EL (cell line): Measurements from ENCODE around the gene PTPN3.

Experiments
- DNase-seq: peaks from one replicate; pipeline ENCODE4 v3.0.0-alpha.2; 2016

Gene PTPN3

GRCh38 chr9:109451311-109452025 is 46.6 kb downstream of the PTPN3 start:
- DNase-seq = no peak

GRCh38 chr9:109450346-109450745 is 47.8 kb downstream of the PTPN3 start:
- DNase-seq = no peak

DNA sequence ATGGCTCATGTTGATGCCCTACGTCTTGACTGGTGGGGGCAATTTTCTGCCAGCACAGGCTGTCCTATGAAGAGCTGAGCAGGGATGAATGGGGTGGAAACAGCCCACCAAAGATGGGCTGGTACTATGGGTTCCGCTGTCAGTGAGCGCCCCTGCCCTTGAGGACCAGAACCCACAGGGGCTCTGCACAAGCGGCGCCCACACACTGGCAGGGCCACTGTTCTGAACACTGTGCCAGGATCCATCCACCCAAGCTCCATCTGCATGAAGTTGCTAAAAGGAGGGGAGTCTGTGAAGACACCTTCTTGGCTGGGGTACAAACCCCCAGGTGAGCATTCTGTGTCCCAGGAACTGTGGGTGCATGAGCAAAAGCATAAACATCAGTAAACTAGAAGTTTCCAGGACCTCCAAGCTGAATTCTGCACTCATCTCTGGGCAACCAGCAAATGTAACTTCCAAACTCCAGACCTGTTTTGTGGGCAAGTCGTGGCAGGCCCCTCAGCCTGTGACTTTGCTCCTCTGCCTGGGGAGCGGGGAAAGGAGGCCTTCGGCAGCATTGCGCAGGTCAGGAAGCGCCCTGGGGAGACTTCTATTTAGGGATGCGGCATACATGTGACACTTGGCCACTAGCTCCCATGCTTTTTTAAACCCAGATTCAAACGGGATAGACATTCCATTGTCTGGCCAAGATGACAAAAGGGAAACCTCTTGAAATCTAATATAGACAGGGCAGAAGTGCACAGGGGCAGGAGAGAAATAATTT is 48.9 kb downstream of the PTPN3 start:
- no peak for DNase-seq

DNA sequence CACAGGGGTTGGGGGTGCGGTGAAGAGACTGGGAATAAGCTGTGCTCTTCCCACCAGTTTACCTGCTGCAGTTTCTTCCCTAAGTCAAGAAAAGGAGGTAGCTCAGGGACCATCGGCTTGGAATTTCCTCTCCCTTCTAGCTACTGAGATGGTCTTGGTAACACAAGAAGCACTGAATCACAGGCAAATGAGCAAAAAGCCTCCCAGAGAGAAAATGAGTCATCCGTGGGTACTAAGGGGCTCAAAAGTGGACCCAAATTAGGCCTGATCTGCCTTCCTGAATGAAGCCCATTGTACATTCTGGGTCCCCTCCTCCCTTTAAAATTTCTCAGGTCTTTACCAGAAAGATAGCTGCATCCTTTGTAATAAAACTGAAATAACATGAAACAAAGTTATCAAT is 49.9 kb downstream of the PTPN3 start:
- DNase-seq = peak; percentile 58

DNA sequence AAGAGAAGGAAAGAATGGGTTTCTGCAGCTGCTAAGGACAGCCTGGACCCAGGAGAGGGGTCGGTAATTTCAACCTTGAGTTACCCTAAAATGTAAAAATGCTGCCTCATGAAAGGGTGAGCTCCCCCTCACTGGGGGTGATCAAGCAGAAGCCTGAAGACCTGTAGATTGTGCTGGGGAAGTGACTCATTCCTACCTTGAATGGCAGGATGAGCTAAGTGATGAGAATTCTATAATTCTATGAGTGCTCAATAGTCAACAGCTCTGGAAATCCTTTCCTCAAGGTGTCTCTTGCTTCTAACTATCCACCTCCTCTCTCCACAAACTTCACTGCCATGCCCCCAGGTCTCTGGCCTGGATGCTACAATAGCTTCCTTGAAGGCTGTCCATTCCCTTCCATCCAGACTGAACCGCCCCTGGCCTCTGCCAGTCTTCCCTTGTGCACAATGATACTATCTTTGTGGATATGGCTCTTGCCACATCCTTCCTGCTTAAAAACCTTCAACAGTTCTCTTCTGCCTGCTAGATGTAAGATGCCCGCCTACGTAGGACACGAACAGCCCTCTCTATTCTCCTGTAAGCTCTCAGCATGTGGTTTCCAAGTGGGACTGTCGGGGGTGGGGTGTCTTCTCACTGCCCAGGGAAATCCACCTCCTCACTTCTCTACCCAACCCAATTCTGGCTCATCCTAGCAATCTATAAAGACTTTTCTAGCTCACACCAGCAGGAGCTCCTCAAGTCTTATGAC is 50.6 kb downstream of the PTPN3 start:
- DNase-seq = no peak

GRCh38 chr9:109444771-109445320 is 53.3 kb downstream of the PTPN3 start:
- DNase-seq = no peak

DNA sequence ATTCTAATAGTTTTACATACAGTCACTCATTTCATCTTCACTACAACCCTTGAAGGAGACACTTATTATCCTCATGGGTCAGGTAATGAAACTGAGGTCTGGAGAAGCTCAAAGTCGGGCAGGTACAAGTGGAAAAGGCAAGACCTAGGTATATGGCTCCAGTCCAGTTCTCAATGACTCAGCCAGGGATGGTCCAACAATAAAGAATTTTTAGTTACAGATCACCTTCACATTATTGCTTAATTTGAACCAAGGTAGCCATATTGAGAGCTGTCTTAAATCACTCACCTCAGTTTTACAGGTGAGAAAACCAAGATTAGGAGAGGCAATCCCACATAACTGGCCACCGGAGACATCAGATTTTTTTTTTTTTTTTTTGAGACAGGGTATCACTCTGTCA is 55.4 kb downstream of the PTPN3 start:
- no peak for DNase-seq

DNA sequence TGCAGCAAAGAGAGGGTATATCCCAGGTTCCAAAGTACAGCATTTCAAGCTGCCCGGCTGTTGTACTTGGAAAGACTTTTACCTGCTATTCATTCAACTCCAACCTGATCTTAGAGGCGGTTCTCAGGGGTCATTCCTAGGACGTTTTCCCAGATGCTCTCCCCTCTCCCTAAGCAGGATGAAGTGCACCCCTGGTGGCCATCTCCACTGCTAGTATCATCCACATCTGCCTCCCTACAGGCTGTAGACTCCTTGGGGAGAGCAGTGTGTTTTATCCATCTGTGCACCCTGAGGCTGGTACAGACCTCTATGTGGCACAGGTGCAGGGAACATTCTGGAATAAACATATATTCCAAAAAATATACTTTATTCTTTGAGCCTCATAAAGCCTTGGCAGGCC is 56.8 kb downstream of the PTPN3 start:
- no peak for DNase-seq

- peak; percentile 83 for DNase-seq
These were observed 57.3 kb downstream of the PTPN3 start for GRCh38 chr9:109440797-109441287.

- no peak for DNase-seq
These were observed 58.0 kb downstream of the PTPN3 start for GRCh38 chr9:109440117-109440515.

- DNase-seq = no peak
These were observed 58.6 kb downstream of the PTPN3 start for GRCh38 chr9:109439378-109440116.

GRCh38 chr9:109437286-109437685 is 60.8 kb downstream of the PTPN3 start:
- DNase-seq = no peak

- no peak for DNase-seq
These were observed 62.0 kb downstream of the PTPN3 start for GRCh38 chr9:109436071-109436470.

- no peak for DNase-seq
These were observed 64.6 kb downstream of the PTPN3 start for GRCh38 chr9:109433476-109433875.

DNA sequence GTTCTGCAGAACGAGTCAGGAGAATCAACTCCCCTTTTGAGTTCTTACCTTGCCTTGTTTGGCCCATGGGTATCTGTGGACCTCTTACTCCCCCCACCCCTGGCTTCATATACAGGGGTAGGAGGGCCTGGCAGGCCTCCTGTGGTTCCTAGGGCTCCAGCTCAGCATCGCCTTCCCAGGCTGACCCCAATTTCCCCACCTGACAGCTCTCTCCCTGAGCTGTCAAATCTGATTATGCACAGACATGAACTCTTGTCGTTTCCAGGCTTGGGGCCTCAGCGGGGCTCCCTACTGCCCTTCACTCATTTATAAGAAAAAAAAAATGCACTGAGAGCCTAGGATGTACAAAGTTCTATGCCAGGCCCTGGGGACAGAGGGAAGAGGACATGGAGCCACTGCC is 67.9 kb downstream of the PTPN3 start:
- no peak for DNase-seq

GRCh38 chr9:109428854-109429253 is 69.3 kb downstream of the PTPN3 start:
- DNase-seq = no peak

- DNase-seq = no peak
These were observed 70.2 kb downstream of the PTPN3 start for GRCh38 chr9:109427886-109428285.

DNA sequence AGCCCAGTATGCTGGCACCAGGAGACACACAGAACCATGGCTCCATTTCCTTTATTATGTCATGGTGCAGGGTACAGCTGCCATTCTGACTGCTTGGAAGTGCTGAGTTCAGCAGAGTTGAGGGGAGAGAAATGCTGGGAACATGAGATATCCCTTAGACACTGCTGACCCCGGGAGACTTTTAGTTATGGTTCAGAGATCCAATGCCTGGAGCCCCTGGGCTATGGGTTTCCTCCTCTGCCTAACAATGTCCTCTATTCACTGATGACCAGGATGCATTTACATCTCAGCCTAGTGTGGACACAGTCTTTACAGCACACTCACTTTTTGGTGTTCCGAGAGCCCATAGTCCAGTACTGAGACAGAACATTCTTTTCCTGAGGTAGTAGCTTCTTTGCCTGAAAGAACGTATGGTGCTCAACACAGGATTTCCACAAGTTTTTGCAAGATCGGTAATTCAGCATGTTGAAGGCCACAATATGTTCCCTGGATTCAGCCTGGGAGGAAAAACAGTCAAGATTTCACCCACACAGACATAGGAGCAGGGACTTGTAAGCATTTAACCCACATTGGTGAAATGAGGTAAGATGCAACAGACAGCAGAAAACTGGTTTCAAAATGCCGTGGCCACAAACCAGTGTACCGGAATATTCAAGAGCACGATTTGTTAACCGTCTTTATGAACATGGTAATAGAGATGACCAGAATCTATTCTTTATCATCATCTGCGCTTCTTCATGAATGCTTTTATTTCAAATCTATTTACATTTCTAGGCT is 71.3 kb downstream of the PTPN3 start:
- DNase-seq = no peak

DNA sequence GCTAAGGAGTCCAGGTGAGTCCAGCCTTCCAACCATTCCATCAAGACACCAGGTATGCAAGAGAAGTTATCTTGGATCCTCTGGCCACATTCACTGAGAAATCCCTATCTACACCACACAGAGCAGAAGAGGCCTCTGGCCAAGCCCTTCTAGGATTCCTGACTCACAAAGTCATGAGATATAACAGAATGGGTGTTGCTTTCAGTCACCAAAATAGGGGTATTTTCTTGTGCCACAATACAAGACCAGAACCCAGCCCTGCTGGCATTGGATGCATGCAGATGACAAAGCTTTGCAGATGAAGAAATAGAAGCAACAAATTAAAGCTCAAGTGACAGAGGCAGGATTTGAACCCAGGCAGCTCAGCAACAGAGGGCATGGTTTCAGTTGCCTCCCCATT is 73.5 kb downstream of the PTPN3 start:
- DNase-seq = no peak

DNA sequence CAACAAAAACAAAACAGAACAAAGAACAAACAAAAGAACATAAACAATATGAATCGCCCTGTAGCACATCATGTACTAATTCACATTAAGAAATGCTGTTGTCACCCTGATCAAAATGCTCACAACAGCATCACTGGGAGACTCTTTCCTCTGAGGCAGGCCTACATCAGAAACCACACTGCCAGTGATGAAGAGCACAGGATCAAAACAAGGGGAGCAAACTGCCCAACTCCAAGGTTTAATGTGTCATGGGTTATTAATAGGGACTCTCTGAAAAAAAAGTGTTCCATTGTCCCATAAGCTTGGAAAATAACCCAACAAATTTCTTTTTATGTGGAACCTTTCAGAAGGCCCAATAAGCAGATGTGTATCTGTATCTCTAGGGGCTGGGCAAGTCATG is 74.2 kb downstream of the PTPN3 start:
- no peak for DNase-seq

DNA sequence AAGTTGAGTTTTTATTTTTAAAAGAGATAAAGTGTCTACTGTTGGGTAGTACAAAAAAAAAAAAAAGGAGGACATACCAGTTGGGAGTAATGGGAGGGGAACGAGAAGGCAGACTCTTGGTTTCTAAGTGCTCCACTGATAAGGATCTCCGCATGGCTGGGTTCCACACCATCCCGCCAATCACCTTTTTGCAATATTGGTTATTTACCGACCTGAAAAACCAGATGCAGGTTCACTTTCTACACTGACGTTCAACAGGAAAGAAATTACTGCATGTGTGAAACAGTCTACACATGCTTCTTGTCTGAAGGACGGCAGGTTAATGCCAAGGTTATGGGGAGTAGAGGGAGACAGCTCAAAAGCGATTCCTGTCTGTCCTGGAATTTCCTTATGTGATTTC is 75.5 kb downstream of the PTPN3 start:
- DNase-seq = no peak
